GM23248 (cell line): Measurements from ENCODE around the gene GTPBP4. TPM values are rescaled to one million over a fixed set of nuclear protein-coding genes. Genes with fewer than 3 reads are reported as not detected.

Experiments used
- DNase-seq: peaks from one replicate; pipeline ENCODE4 v3.0.0-alpha.2; 2015
- H2AFZ ChIP-seq: fragments of 200-600 bp; sonication (generic); 2 replicates; pipeline ENCODE4 v1.6.1; 2016; ENCODE audit warnings: antibody characterized with exemption
- H3F3A ChIP-seq: fragments of 200-600 bp; sonication (generic); 2 replicates; pipeline ENCODE4 v1.6.1; 2016; ENCODE audit warnings: mild to moderate bottlenecking, antibody characterized with exemption, mixed run types; ENCODE audit not compliant: insufficient read depth
- H3K27ac ChIP-seq: fragments of 200-600 bp; sonication (generic); 2 replicates; pipeline ENCODE4 v1.5.1; 2016; ENCODE audit warnings: mild to moderate bottlenecking
- H3K27me3 ChIP-seq: fragments of 200-600 bp; sonication (generic); replicated peaks from 2 replicates; pipeline ENCODE4 v1.6.1; 2016; ENCODE audit warnings: mild to moderate bottlenecking; ENCODE audit not compliant: insufficient read depth
- H3K36me3 ChIP-seq: fragments of 200-600 bp; sonication (generic); 2 replicates; pipeline ENCODE4 v1.6.1; 2016; ENCODE audit warnings: low read depth, mild to moderate bottlenecking
- H3K4me1 ChIP-seq: fragments of 200-600 bp; sonication (generic); 2 replicates; pipeline ENCODE4 v1.6.1; 2016; ENCODE audit warnings: mild to moderate bottlenecking; ENCODE audit not compliant: insufficient read depth
- H3K4me2 ChIP-seq: fragments of 200-600 bp; sonication (generic); one replicate; pipeline ENCODE4 v1.6.1; 2016; ENCODE audit warnings: mild to moderate bottlenecking; ENCODE audit not compliant: unreplicated experiment
- H3K4me3 ChIP-seq: fragments of 200-600 bp; sonication (generic); 2 replicates; pipeline ENCODE4 v1.5.1; 2016; ENCODE audit warnings: mild to moderate bottlenecking
- H3K79me2 ChIP-seq: fragments of 200-600 bp; sonication (generic); 2 replicates; pipeline ENCODE4 v1.6.1; 2016; ENCODE audit warnings: mild to moderate bottlenecking; ENCODE audit not compliant: insufficient read depth
- H3K9ac ChIP-seq: fragments of 200-600 bp; sonication (generic); 2 replicates; pipeline ENCODE4 v1.6.1; 2016; ENCODE audit warnings: mild to moderate bottlenecking
- H3K9me2 ChIP-seq: fragments of 200-600 bp; sonication (generic); 2 replicates; pipeline ENCODE4 v1.6.1; 2016; ENCODE audit warnings: mixed run types, mild to moderate bottlenecking, moderate library complexity; ENCODE audit not compliant: insufficient read depth
- H3K9me3 ChIP-seq: fragments of 200-600 bp; sonication (generic); one replicate; pipeline ENCODE4 v1.6.1; 2017; ENCODE audit warnings: low read depth
- H4K20me1 ChIP-seq: fragments of 200-600 bp; sonication (generic); 2 replicates; pipeline ENCODE4 v1.6.0; 2016; ENCODE audit not compliant: insufficient read depth
- EZH2phosphoT487 ChIP-seq: fragments of 200-600 bp; sonication (generic); IDR thresholded peaks from 2 replicates; pipeline ENCODE4 v1.6.1; 2018; ENCODE audit warnings: antibody characterized with exemption, moderate library complexity, mild to moderate bottlenecking, low read depth; ENCODE audit not compliant: insufficient read depth
- WGBS, 2 experiments: methylation state at CpG; one replicate each; pipeline ENCODE4 v1.1.6; 2015 to 2017; ENCODE audit warnings: low lambda C conversion rate in 2 of 2, low coverage in 1 of 2; ENCODE audit errors: missing lambda C conversion rate in 2 of 2; 5-methylcytosine and 5-hydroxymethylcytosine counted together
- in situ Hi-C: fragments of 300-500 bp; cut with MboI; formaldehyde crosslinking; loops from 2 replicates; pipeline ENCODE4 v1.15.0; 2020
- polyA plus RNA-seq: library from polyadenylated mRNA; unstranded; fragments of >200 nt; fragmentation: Nextera tagmentation; extraction: Ambion mirVana; gene quantifications from 2 replicates; pipeline ENCODE4 v1.2.1, GENCODE V29; 2016
- total RNA-seq: library from RNA; depleted of rRNA; stranded (reverse); fragments of >200 nt; shearing (Covaris generic); gene quantifications from 2 replicates; pipeline ENCODE4 v1.2.3, GENCODE V29; 2014; rRNA removed

Gene GTPBP4
- total and polyA plus RNA-seq, 2 experiments from 2014 or later: 34.3 to 71.6 TPM

DNA sequence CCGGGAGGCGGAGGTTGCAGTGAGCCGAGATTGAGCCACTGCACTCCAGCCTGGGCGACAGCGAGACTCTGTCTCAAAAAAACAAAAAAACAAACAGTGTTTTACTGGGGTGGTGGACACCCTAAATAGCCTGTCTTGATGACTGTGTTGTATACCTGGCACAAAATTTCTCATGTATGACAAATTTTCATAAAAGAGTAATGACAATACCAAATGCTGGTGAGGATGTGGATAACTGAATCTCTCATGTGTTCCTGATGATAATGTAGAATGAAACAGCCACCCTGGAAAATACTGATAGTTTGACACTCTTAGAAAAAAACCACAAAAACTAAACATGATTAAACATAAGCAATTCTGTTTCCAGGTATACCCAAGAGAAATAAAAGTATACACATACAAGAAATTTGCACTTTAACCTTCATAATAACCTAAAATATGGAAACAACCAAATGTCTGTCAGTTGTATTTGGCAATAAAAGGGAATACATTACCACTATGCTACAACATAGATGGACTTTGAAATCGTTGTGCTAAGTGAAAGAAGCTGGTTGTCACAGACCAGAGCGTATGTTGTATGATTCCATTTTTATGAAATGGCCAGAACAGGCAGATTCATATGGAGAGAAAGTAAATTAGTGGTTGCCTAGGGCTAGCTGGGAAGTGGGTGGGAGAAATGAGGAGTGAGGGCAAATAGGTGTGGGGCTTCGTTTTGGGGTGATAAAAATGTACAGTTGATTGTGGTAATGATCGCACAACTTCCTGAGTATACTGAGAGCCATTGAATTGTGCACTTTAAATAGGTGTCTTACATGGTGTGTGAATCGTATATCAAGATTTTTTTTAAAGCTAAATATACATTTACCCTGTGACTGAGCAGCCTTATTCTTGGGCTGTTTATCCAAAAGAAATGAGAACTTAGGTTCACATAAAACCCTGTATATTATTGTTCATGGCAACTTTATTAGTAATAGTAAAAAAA lies 80.4 kb downstream of the GTPBP4 start:
- no peak overlapping the region for H3K4me3 ChIP-seq
- H3K9me2 ChIP-seq: no peaks in the 10 kb centered on the region
- peaks cover 100% of the 10 kb centered on the region for H3K79me2 ChIP-seq
- H3K27ac ChIP-seq: no peak overlapping the region
- peaks cover 7% of the 10 kb centered on the region; the same call in 1 of the 2 replicates for H3K4me1 ChIP-seq
- no peak overlapping the region for H2AFZ ChIP-seq
- 90 to 92% methylated on average over 10 of the region's 10 CpGs for WGBS, 2 experiments
- DNase-seq: no peak
- H4K20me1 ChIP-seq: no peaks in the 10 kb centered on the region
- H3K36me3 ChIP-seq: peaks cover 12% of the 10 kb centered on the region
- TF ChIP-seq EZH2phosphoT487: no peak
- in situ Hi-C loops: no loop called here
- no peaks in the 10 kb centered on the region for H3K27me3 ChIP-seq
- 0 out of 2 replicates have a peak, but pooled peaks cover 4% of the 10 kb centered on the region for H3F3A ChIP-seq
- no peaks in the 10 kb centered on the region for H3K9me3 ChIP-seq
- no peak overlapping the region for H3K4me2 ChIP-seq
- no peak overlapping the region for H3K9ac ChIP-seq

Other genes starting within 250 kb of the GTPBP4 start
- 30.8 and 31.9 TPM in 2 replicates for gene LARP4B, start 56.7 kb upstream of the GTPBP4 start, total RNA-seq
- gene LARP4B, start 56.7 kb upstream of the GTPBP4 start, polyA plus RNA-seq: 20.5 and 20.7 TPM in 2 replicates
- gene IDI2, start 37.4 kb downstream of the GTPBP4 start, total RNA-seq: not detected in 2 replicates
- not detected in 2 replicates for gene IDI2, start 37.4 kb downstream of the GTPBP4 start, polyA plus RNA-seq
- gene IDI1, start 60.7 kb downstream of the GTPBP4 start, total RNA-seq: 33.7 and 41.9 TPM in 2 replicates
- gene IDI1, start 60.7 kb downstream of the GTPBP4 start, polyA plus RNA-seq: 41.6 and 42.9 TPM in 2 replicates
- 12.8 and 16.5 TPM in 2 replicates for gene WDR37, start 68.0 kb downstream of the GTPBP4 start, total RNA-seq
- 11.5 and 13.7 TPM in 2 replicates for gene WDR37, start 68.0 kb downstream of the GTPBP4 start, polyA plus RNA-seq